Parathyroid adenoma (tissue), 2 donors: ENCODE data around the gene C4BPB.
"Not testable (repeated sequence)": the region's sequence is repeated elsewhere in the genome, so short reads cannot be mapped to it uniquely, and the experiment has no call there.

Source experiments
- H2AFZ ChIP-seq: fragments of 300-600 bp; sonication (generic); one replicate; pipeline ENCODE4 v1.7.0; 2017; ENCODE audit warnings: antibody characterized with exemption, mild to moderate bottlenecking
- H3K27ac ChIP-seq: fragments of 300-600 bp; sonication (generic); one replicate; pipeline ENCODE4 v1.7.0; 2017
- H3K27me3 ChIP-seq: fragments of 300-600 bp; sonication (generic); one replicate; pipeline ENCODE4 v1.7.0; 2017; ENCODE audit warnings: low read length; ENCODE audit not compliant: control insufficient read depth, insufficient read depth
- H3K36me3 ChIP-seq: fragments of 300-600 bp; sonication (generic); one replicate; pipeline ENCODE4 v1.7.0; 2017; ENCODE audit warnings: low read length; ENCODE audit not compliant: control insufficient read depth, insufficient read depth
- H3K4me1 ChIP-seq: fragments of 300-600 bp; sonication (generic); one replicate; pipeline ENCODE4 v1.7.0; 2017; ENCODE audit warnings: control low read depth
- H3K4me2 ChIP-seq: fragments of 300-600 bp; sonication (generic); one replicate; pipeline ENCODE4 v1.7.0; 2017; ENCODE audit warnings: low read length
- H3K4me3 ChIP-seq: fragments of 300-600 bp; sonication (generic); one replicate; pipeline ENCODE4 v1.7.0; 2017; ENCODE audit warnings: low read depth, low read length
- H3K79me2 ChIP-seq: fragments of 300-600 bp; sonication (generic); one replicate; pipeline ENCODE4 v1.7.0; 2017; ENCODE audit warnings: control low read depth
- H3K9ac ChIP-seq: fragments of 300-600 bp; sonication (generic); one replicate; pipeline ENCODE4 v1.7.0; 2017; ENCODE audit warnings: mild to moderate bottlenecking
- H3K9me3 ChIP-seq: fragments of 300-600 bp; sonication (generic); one replicate; pipeline ENCODE4 v1.7.0; 2017; ENCODE audit warnings: low read length; ENCODE audit not compliant: control insufficient read depth
- TF ChIP-seq, protein P1 (sequence below): fragments of 300-600 bp; sonication (generic); IDR thresholded peaks from one replicate; pipeline ENCODE4 v1.7.0; 2017; ENCODE audit warnings: antibody characterized with exemption, mild to moderate bottlenecking
- donor health status: primary hyperparathyroidism.

The C4BPB gene, protein sequence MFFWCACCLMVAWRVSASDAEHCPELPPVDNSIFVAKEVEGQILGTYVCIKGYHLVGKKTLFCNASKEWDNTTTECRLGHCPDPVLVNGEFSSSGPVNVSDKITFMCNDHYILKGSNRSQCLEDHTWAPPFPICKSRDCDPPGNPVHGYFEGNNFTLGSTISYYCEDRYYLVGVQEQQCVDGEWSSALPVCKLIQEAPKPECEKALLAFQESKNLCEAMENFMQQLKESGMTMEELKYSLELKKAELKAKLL

DNA sequence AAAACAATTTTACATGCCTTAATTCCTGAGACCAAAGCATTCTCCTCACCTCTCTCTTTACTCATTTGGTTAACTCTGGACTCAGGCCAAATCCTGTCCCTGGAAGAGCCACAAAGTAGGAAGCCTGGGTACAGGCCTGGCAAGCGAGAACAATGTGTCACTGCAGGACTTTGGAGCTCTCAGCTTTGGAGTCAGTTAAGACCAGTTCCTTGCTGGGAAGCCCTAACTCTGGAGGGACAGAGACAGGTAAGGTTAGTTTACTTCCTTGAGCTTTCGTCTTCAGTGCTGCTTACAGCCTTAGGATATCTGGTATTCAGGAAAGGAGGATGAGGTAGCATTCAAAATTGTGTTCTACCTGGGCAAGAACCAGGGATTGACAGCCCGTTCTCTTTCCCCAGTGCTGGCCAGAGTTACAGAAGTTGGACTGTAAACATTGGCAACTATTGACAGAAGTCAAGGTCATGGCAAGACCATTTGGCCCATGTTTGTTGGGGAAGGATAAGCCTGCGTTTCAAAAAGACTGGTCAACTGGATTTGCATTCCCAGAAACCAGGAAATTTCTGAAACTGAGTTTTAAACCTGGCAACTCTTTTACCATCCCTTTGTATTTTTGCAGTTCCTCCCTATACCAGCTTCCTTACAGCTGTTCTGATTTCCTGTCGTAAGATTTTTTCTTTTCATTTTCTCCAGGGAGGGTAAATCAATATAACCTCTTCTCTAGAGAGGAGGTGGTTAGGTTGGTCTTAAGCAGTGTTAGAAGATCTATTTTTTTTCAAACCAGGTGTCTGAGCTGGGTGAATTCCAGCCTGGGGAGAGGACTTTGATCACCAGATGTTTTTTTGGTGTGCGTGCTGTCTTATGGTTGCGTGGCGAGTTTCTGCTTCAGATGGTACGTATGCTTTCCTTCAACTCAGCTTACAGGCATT is at the start of gene C4BPB:
Gene C4BPB, plus strand, starts transcription at position 160 of the 926 bp plus-strand sequence. Its CDS starts 672 bp downstream, at position 832.
- Histone ChIP-seq H3K27me3 (no peaks in the 10 kb centered on the region), H2AFZ (no peak within 1 kb of the TSS), H3K27ac (no peak within 1 kb of the TSS), H3K4me1 (no peaks in the 10 kb centered on the region), H3K36me3 (no peaks in the 10 kb centered on the region), H3K9me3 (no peaks in the 10 kb centered on the region), H3K4me3 (no peak within 1 kb of the TSS), H3K79me2 (no peaks in the 10 kb centered on the region), H3K4me2 (no peak within 1 kb of the TSS), H3K9ac (no peak within 1 kb of the TSS)
- TF ChIP-seq, protein P1, sequence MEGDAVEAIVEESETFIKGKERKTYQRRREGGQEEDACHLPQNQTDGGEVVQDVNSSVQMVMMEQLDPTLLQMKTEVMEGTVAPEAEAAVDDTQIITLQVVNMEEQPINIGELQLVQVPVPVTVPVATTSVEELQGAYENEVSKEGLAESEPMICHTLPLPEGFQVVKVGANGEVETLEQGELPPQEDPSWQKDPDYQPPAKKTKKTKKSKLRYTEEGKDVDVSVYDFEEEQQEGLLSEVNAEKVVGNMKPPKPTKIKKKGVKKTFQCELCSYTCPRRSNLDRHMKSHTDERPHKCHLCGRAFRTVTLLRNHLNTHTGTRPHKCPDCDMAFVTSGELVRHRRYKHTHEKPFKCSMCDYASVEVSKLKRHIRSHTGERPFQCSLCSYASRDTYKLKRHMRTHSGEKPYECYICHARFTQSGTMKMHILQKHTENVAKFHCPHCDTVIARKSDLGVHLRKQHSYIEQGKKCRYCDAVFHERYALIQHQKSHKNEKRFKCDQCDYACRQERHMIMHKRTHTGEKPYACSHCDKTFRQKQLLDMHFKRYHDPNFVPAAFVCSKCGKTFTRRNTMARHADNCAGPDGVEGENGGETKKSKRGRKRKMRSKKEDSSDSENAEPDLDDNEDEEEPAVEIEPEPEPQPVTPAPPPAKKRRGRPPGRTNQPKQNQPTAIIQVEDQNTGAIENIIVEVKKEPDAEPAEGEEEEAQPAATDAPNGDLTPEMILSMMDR: no peak

DNA sequence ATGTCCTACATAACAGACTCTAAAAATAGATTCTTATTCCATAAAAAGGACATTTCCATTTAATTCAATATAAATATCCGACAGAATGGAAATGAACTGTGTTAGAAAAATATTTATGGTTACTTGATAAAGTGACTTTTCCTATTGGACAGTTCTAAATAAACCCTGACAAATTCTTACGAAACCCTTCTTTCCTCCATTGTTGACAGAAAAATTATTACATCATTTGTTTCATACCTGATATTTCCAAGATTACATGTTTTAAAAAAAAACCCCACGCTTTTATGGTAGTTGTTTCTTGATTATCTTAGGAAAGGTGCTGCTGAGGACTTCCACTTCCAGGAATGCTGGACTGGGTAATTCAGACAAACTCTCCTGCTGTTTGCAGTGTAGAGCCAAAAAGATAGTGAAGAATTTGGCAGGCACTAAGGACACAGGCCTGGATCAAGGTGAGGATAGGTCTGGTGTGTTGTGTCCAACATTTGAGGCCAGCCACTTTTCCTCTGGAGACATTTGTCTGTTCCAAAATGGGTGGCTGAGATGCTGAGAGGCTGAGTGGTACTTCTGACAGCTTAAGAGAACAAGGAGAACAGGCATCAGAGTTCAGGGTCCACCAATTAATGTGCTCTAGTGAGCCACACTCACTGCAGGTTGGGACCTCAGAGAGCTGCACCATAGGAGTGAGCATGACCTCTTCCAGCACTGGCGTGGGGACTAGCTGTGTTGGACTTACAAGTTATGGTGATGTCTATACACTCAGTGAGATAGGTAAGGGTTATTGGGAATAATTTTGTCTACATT is 49.1 kb upstream of the C4BPB start:
- no peaks in the 10 kb centered on the region for H3K4me1 ChIP-seq
- TF ChIP-seq, protein P1: no peak
- no peak overlapping the region for H3K27ac ChIP-seq
- H3K27me3 ChIP-seq: no peaks in the 10 kb centered on the region
- no peak overlapping the region for H2AFZ ChIP-seq
- H3K4me2 ChIP-seq: no peak overlapping the region
- no peaks in the 10 kb centered on the region for H3K79me2 ChIP-seq
- H3K9ac ChIP-seq: no peak overlapping the region
- no peaks in the 10 kb centered on the region for H3K9me3 ChIP-seq
- H3K4me3 ChIP-seq: no peak overlapping the region
- H3K36me3 ChIP-seq: no peaks in the 10 kb centered on the region

DNA sequence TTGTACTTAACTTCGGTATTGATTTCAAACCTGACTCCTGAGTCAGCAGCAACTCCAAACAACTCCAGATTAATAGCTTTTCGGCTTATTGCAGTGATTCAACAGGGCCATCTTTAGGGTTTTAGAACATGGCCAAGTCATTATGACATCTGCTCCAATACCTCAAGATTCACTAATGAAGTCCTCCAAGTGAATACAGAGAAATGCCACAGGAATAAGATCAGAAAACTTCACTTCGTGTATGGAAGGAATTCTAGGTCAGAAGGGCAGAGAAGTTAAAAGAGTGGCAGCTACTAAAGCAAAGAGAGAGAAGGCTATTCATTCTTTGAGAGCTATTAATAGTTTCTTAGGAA is 48.5 kb upstream of the C4BPB start:
- no peak overlapping the region for H3K27ac ChIP-seq
- H3K9me3 ChIP-seq: no peaks in the 10 kb centered on the region
- no peak overlapping the region for H3K4me3 ChIP-seq
- TF ChIP-seq, protein P1: no peak
- H3K79me2 ChIP-seq: no peaks in the 10 kb centered on the region
- no peaks in the 10 kb centered on the region for H3K4me1 ChIP-seq
- no peaks in the 10 kb centered on the region for H3K36me3 ChIP-seq
- H3K9ac ChIP-seq: no peak overlapping the region
- no peak overlapping the region for H2AFZ ChIP-seq
- no peaks in the 10 kb centered on the region for H3K27me3 ChIP-seq
- no peak overlapping the region for H3K4me2 ChIP-seq

DNA sequence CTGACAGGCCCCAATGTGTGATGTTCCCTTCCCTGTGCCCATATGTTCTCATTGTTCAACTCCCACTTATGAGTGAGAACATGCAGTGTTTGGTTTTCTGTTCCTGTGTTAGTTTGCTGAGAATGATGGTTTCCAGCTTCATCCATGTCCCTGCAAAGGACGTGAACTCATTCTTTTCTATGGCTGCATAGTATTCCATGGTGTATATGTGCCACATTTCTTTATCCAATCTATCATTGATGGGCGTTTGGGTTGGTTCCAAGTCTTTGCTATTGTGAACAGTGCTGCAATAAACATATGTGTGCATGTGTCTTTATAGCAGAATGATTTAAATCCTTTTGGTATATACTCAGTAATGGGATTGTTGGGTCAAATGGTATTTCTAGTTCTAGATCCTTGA is 47.3 kb upstream of the C4BPB start:
- H3K4me1 ChIP-seq, H3K4me2 ChIP-seq, H3K79me2 ChIP-seq, H3K9ac ChIP-seq, H3K27me3 ChIP-seq, H3K4me3 ChIP-seq, H3K9me3 ChIP-seq, H2AFZ ChIP-seq, H3K27ac ChIP-seq, H3K36me3 ChIP-seq: not testable (repeated sequence)

DNA sequence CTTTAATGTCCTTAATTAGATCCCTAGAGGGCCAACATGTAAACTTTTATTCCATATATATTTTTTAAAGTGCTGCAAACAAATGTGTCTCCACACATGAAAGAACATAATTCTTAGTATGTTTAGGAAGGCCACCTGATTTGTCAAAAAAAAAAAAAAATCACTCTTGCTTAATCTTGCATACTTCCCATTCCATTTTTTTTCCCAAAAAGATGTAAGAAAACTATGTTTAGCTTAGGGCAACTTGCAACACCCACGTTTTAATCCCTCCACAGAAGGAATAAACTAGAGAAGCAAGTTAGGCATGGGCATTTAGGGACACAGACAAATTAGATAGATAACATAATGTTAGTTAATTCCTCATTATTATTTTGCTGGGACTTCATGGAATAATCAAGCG is 43.2 kb upstream of the C4BPB start:
- Histone ChIP-seq H3K36me3 (no peaks in the 10 kb centered on the region), H3K27ac (no peak overlapping the region), H3K9ac (no peak overlapping the region), H2AFZ (no peak overlapping the region), H3K4me1 (no peaks in the 10 kb centered on the region), H3K4me2 (no peak overlapping the region), H3K4me3 (no peak overlapping the region), H3K79me2 (no peaks in the 10 kb centered on the region), H3K27me3 (no peaks in the 10 kb centered on the region), H3K9me3 (no peaks in the 10 kb centered on the region)
- TF ChIP-seq, protein P1: no peak
